NB4 (cell line): ENCODE data around the gene LRP1B.

Source experiments
- DNase-seq: peaks from one replicate; pipeline ENCODE4 v3.0.0; 2010; ENCODE audit warnings: low read depth
- H3K4me3 ChIP-seq: one replicate; pipeline ENCODE4 v1.5.1; 2011; ENCODE audit warnings: mild to moderate bottlenecking, low read depth, low read length, moderate library complexity
- CTCF ChIP-seq: IDR thresholded peaks from one replicate; pipeline ENCODE4 v1.5.1; 2012; ENCODE audit warnings: low read depth, low read length
- MAX ChIP-seq: IDR thresholded peaks from 2 replicates; pipeline ENCODE4 v1.6.1; 2011; ENCODE audit warnings: low read depth, low read length
- MYC ChIP-seq: IDR thresholded peaks from 2 replicates; pipeline ENCODE4 v1.6.1; 2011; ENCODE audit warnings: low read depth, low read length
- POLR2A ChIP-seq: IDR thresholded peaks from 2 replicates; pipeline ENCODE4 v1.6.1; 2011; ENCODE audit warnings: mild to moderate bottlenecking; ENCODE audit not compliant: insufficient read length; ENCODE audit errors: extremely low read depth

Gene LRP1B

GRCh38 chr2:141586985-141587384 lies 543.8 kb downstream of the LRP1B start:
- H3K4me3 ChIP-seq = no peak overlapping the region
- TF ChIP-seq CTCF (no peak), MYC (no peak), MAX (no peak), POLR2A (no peak)
- DNase-seq = no peak

GRCh38 chr2:141582213-141582612 lies 548.6 kb downstream of the LRP1B start:
- TF ChIP-seq POLR2A = no peak
- no peak for TF ChIP-seq CTCF
- TF ChIP-seq MAX = no peak
- no peak for TF ChIP-seq MYC
- no peak overlapping the region for H3K4me3 ChIP-seq
- DNase-seq = no peak

GRCh38 chr2:141579071-141579470 lies 551.7 kb downstream of the LRP1B start:
- no peak for TF ChIP-seq MYC
- TF ChIP-seq MAX = no peak
- TF ChIP-seq POLR2A = no peak
- H3K4me3 ChIP-seq = no peak overlapping the region
- no peak for DNase-seq

GRCh38 chr2:141570474-141571131 lies 560.2 kb downstream of the LRP1B start:
- TF ChIP-seq MYC (no peak), MAX (no peak), CTCF (no peak), POLR2A (no peak)
- DNase-seq = no peak
- H3K4me3 ChIP-seq = no peak overlapping the region

GRCh38 chr2:141569941-141570340 lies 560.9 kb downstream of the LRP1B start:
- DNase-seq = no peak
- H3K4me3 ChIP-seq = no peak overlapping the region
- TF ChIP-seq CTCF (no peak), MAX (no peak), MYC (no peak), POLR2A (no peak)

GRCh38 chr2:141565597-141565996 lies 565.2 kb downstream of the LRP1B start:
- TF ChIP-seq POLR2A (no peak), MAX (no peak), CTCF (no peak), MYC (no peak)
- DNase-seq = no peak
- no peak overlapping the region for H3K4me3 ChIP-seq
